ENCODE results near the gene MCOLN1. TPM values are rescaled to one million over a fixed set of nuclear protein-coding genes. Genes with fewer than 3 reads are reported as not detected.
A peak's percentile ranks its signal among the peaks of the same experiment; 100 is the strongest.

MCOLN1 gene
- total and polyA plus RNA-seq, 4 experiments from 2014 or later: 8.0 to 14.9 (median 11.6) TPM

- ChIA-PET CTCF (ENCODE audit: partially characterized antibody) (no interaction called here), POLR2A (ENCODE audit: partially characterized antibody) (no interaction called here)
- DNase-seq: no peak
These were observed 12.8 kb upstream of the MCOLN1 start for GRCh38 chr19:7509625-7510024.

GRCh38 chr19:7512400-7512851, 10.0 kb upstream of the MCOLN1 start:
- POLR2A ChIA-PET (ENCODE audit: partially characterized antibody): no interaction called here
- no peak overlapping the region for H3K27ac ChIP-seq (ENCODE audit: low read depth, low read length)
- intact Hi-C loops (cut with micrococcal nuclease): no loop called here
- H3K27me3 Mint-ChIP-seq: peaks cover 14 to 15% of the 10 kb centered on the region in 2 donors
- H3K36me3 ChIP-seq (ENCODE audit: insufficient read depth, low read length): no peaks in the 10 kb centered on the region
- H3K4me3 Mint-ChIP-seq: no peak overlapping the region
- CTCF ChIA-PET (ENCODE audit: partially characterized antibody): no interaction called here
- no peak overlapping the region for H3K4me3 ChIP-seq (ENCODE audit: low read length in 2 of 2)
- no peak for DNase-seq
- H3K27ac Mint-ChIP-seq: no peak overlapping the region
- H3K9me3 ChIP-seq (ENCODE audit: control insufficient read depth in 1 of 2, low read length in 2 of 2): no peaks in the 10 kb centered on the region
- no peaks in the 10 kb centered on the region for H3K36me3 Mint-ChIP-seq
- H3K4me1 ChIP-seq (ENCODE audit: insufficient read depth, low read length): peaks cover 10% of the 10 kb centered on the region
- H3K27me3 ChIP-seq (ENCODE audit: insufficient read depth, low read length): peaks cover 4% of the 10 kb centered on the region
- peaks cover 0 to 3% (median 0%) of the 10 kb centered on the region in 8 donors for H3K9me3 Mint-ChIP-seq
- peaks cover 4 to 16% (median 11%) of the 10 kb centered on the region in 4 donors for H3K4me1 Mint-ChIP-seq

More at GRCh38 chr19:7509625-7510024, 12.8 kb upstream of the MCOLN1 start:
- Mint-ChIP-seq H3K36me3 (no peaks in the 10 kb centered on the region), H3K9me3 (peaks cover 0 to 3% (median 0%) of the 10 kb centered on the region in 8 donors), H3K27ac (no peak overlapping the region), H3K4me1 (peaks cover 5 to 9% (median 7%) of the 10 kb centered on the region in 4 donors), H3K4me3 (peak overlapping the region in 2 of 8 donors; percentile 13 to 38), H3K27me3 (peaks cover 14 to 21% of the 10 kb centered on the region in 2 donors)
- Histone ChIP-seq H3K4me1 (ENCODE audit: insufficient read depth, low read length) (peaks cover 10% of the 10 kb centered on the region), H3K4me3 (ENCODE audit: low read length in 2 of 2) (no peak overlapping the region), H3K9me3 (ENCODE audit: control insufficient read depth in 1 of 2, low read length in 2 of 2) (no peaks in the 10 kb centered on the region), H3K27me3 (ENCODE audit: insufficient read depth, low read length) (no peaks in the 10 kb centered on the region), H3K36me3 (ENCODE audit: insufficient read depth, low read length) (no peaks in the 10 kb centered on the region), H3K27ac (ENCODE audit: low read depth, low read length) (no peak overlapping the region)
- intact Hi-C loops (cut with micrococcal nuclease): no loop called here

- ChIA-PET CTCF (ENCODE audit: partially characterized antibody) (no interaction called here), POLR2A (ENCODE audit: partially characterized antibody) (no interaction called here)
- Histone ChIP-seq H3K4me1 (ENCODE audit: insufficient read depth, low read length) (peaks cover 10% of the 10 kb centered on the region), H3K27me3 (ENCODE audit: insufficient read depth, low read length) (peaks cover 4% of the 10 kb centered on the region), H3K36me3 (ENCODE audit: insufficient read depth, low read length) (no peaks in the 10 kb centered on the region), H3K27ac (ENCODE audit: low read depth, low read length) (no peak overlapping the region), H3K4me3 (ENCODE audit: low read length in 2 of 2) (no peak overlapping the region), H3K9me3 (ENCODE audit: control insufficient read depth in 1 of 2, low read length in 2 of 2) (no peaks in the 10 kb centered on the region)
- intact Hi-C loops (cut with micrococcal nuclease): no loop called here
- H3K36me3 Mint-ChIP-seq: peaks cover 0 to 3% of the 10 kb centered on the region in 2 donors
- H3K9me3 Mint-ChIP-seq: peaks cover 0 to 3% (median 0%) of the 10 kb centered on the region in 8 donors
- peaks cover 13 to 16% of the 10 kb centered on the region in 2 donors for H3K27me3 Mint-ChIP-seq
- H3K4me3 Mint-ChIP-seq: peak overlapping the region in 4 of 8 donors; percentile 9 to 31 (median 18)
- peaks cover 4 to 23% (median 11%) of the 10 kb centered on the region in 4 donors for H3K4me1 Mint-ChIP-seq
- peak overlapping the region in 2 of 7 donors; percentile 2 to 54 for H3K27ac Mint-ChIP-seq
- DNase-seq: no peak
These were observed 8.4 kb upstream of the MCOLN1 start for GRCh38 chr19:7513809-7514642.

GRCh38 chr19:7515110-7515644, 7.2 kb upstream of the MCOLN1 start:
- no peak overlapping the region for H3K4me3 ChIP-seq (ENCODE audit: low read length in 2 of 2)
- POLR2A ChIA-PET (ENCODE audit: partially characterized antibody): interaction anchor here (1.3 to 1.6 kb wide), 2 partner anchors 19 to 115 kb away, joined by 3 to 7 read pairs; partner anchors contain the start of genes PET100 and XAB2
- Mint-ChIP-seq H3K4me3 (peak overlapping the region; percentile 68 to 91 (median 85)), H3K27ac (peak overlapping the region in 3 of 7 donors; percentile 24 to 95 (median 86)), H3K4me1 (peaks cover 4 to 23% (median 11%) of the 10 kb centered on the region in 4 donors), H3K27me3 (peaks cover 8 to 16% of the 10 kb centered on the region in 2 donors), H3K36me3 (peaks cover 0 to 3% of the 10 kb centered on the region in 2 donors), H3K9me3 (peaks cover 0 to 1% (median 0%) of the 10 kb centered on the region in 8 donors)
- H3K36me3 ChIP-seq (ENCODE audit: insufficient read depth, low read length): no peaks in the 10 kb centered on the region
- intact Hi-C loops (cut with micrococcal nuclease): no loop called here
- H3K4me1 ChIP-seq (ENCODE audit: insufficient read depth, low read length): peaks cover 10% of the 10 kb centered on the region
- CTCF ChIA-PET (ENCODE audit: partially characterized antibody): no interaction called here
- peaks cover 4% of the 10 kb centered on the region for H3K27me3 ChIP-seq (ENCODE audit: insufficient read depth, low read length)
- H3K27ac ChIP-seq (ENCODE audit: low read depth, low read length): no peak overlapping the region
- H3K9me3 ChIP-seq (ENCODE audit: control insufficient read depth in 1 of 2, low read length in 2 of 2): no peaks in the 10 kb centered on the region
- DNase-seq: no peak

- DNase-seq: no peak
- H3K4me3 Mint-ChIP-seq: peak within 1 kb of the TSS; percentile 68 to 91 (median 85)
- H3K36me3 ChIP-seq (ENCODE audit: insufficient read depth, low read length): no peaks in the 10 kb centered on the region
- peaks cover 4 to 23% (median 11%) of the 10 kb centered on the region in 4 donors for H3K4me1 Mint-ChIP-seq
- intact Hi-C loops (cut with micrococcal nuclease): loop anchor here (2.0 kb wide), 1 partner anchor 19 kb away; the partner anchor contains the start of gene PNPLA6
- POLR2A ChIA-PET (ENCODE audit: partially characterized antibody): interaction anchor here (1.3 to 1.6 kb wide), 2 partner anchors 19 to 114 kb away, joined by 3 to 7 read pairs; partner anchors contain the start of genes PET100 and XAB2
- peak within 1 kb of the TSS in 1 of 2 donors; percentile 32 for H3K4me3 ChIP-seq (ENCODE audit: low read length in 2 of 2)
- H3K36me3 Mint-ChIP-seq: peaks cover 0 to 3% of the 10 kb centered on the region in 2 donors
- H3K4me1 ChIP-seq (ENCODE audit: insufficient read depth, low read length): peaks cover 10% of the 10 kb centered on the region
- no peaks in the 10 kb centered on the region for H3K9me3 ChIP-seq (ENCODE audit: control insufficient read depth in 1 of 2, low read length in 2 of 2)
- H3K27me3 Mint-ChIP-seq: peaks cover 8 to 16% of the 10 kb centered on the region in 2 donors
- H3K27ac Mint-ChIP-seq: peak within 1 kb of the TSS in 6 of 7 donors; percentile 38 to 95 (median 82)
- peaks cover 4% of the 10 kb centered on the region for H3K27me3 ChIP-seq (ENCODE audit: insufficient read depth, low read length)
- CTCF ChIA-PET (ENCODE audit: partially characterized antibody): interaction anchor here (0.6 kb wide), 1 partner anchor 11 kb away, joined by 3 read pairs; no protein-coding TSS in a partner anchor
- H3K27ac ChIP-seq (ENCODE audit: low read depth, low read length): no peak within 1 kb of the TSS
- H3K9me3 Mint-ChIP-seq: no peaks in the 10 kb centered on the region
These were observed 6.7 kb upstream of the MCOLN1 start, which contains the start of gene ZNF358 for GRCh38 chr19:7515645-7516151. TSS of gene ZNF358 (plus strand) at chr19:7516103. CDS start at chr19:7519243, 3,140 bp downstream.

GRCh38 chr19:7516333-7516732, 6.1 kb upstream of the MCOLN1 start:
- no peaks in the 10 kb centered on the region for H3K9me3 ChIP-seq (ENCODE audit: control insufficient read depth in 1 of 2, low read length in 2 of 2)
- peaks cover 4% of the 10 kb centered on the region for H3K27me3 ChIP-seq (ENCODE audit: insufficient read depth, low read length)
- Mint-ChIP-seq H3K4me3 (peak overlapping the region; percentile 50 to 71 (median 66)), H3K27ac (no peak overlapping the region), H3K9me3 (no peaks in the 10 kb centered on the region), H3K27me3 (peaks cover 8 to 16% of the 10 kb centered on the region in 2 donors), H3K4me1 (peaks cover 4 to 23% (median 11%) of the 10 kb centered on the region in 4 donors), H3K36me3 (peaks cover 0 to 3% of the 10 kb centered on the region in 2 donors)
- H3K36me3 ChIP-seq (ENCODE audit: insufficient read depth, low read length): no peaks in the 10 kb centered on the region
- ChIA-PET CTCF (ENCODE audit: partially characterized antibody) (interaction anchor here (0.6 kb wide), 1 partner anchor 11 kb away, joined by 3 read pairs; no protein-coding TSS in a partner anchor), POLR2A (ENCODE audit: partially characterized antibody) (interaction anchor here (1.3 to 1.6 kb wide), 2 partner anchors 18 to 113 kb away, joined by 3 to 7 read pairs; partner anchors contain the start of genes PET100 and XAB2)
- no peak for DNase-seq
- intact Hi-C loops (cut with micrococcal nuclease): loop anchor here (2.0 kb wide), 1 partner anchor 18 kb away; the partner anchor contains the start of gene PNPLA6
- H3K4me3 ChIP-seq (ENCODE audit: low read length in 2 of 2): peak overlapping the region in 1 of 2 donors; percentile 32
- H3K4me1 ChIP-seq (ENCODE audit: insufficient read depth, low read length): peaks cover 10% of the 10 kb centered on the region
- H3K27ac ChIP-seq (ENCODE audit: low read depth, low read length): no peak overlapping the region
